NCI-H187 (cell line): ENCODE data around the gene SMARCE1.
"Not testable (repeated sequence)": the region's sequence is repeated elsewhere in the genome, so short reads cannot be mapped to it uniquely, and the experiment has no call there.

ENCODE experiments used
- DNase-seq, 2 experiments: peaks; one replicate each; lab custom pipeline; 2025; lab: John Stamatoyannopoulos, UW

Gene SMARCE1

DNA sequence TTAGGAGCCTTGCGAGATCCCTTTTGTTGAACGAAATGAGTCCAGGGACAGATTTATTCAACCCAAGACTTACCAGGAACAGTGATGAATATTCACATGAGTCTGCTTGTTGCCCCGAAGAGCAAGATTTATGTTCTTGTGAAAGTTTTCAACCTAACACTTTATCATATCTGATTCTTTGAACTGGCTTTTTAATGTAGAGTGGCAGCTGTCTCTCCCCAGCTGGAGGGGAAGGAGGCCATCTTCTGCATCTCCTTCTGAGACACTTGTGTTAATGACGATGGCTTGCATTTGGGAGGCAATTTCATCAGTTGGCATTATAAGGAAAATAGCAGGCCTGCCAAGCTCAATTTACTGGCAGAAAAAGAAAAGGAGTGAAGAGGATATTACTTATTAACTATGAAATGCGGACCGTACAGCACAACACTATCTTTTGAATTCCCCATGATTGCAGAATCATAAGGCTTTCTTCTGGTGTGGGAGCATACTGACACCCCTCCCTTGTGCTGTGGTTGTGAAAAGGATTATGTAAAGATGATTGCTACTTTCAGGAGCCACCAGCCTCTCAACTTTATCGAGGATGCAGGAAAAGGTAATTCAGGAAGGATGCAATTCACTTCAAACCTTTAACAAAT, 35.7 kb downstream of the SMARCE1 start:
- no peak for DNase-seq

GRCh38 chr17:40610359-40610758, 37.3 kb downstream of the SMARCE1 start:
- no peak for DNase-seq

DNA sequence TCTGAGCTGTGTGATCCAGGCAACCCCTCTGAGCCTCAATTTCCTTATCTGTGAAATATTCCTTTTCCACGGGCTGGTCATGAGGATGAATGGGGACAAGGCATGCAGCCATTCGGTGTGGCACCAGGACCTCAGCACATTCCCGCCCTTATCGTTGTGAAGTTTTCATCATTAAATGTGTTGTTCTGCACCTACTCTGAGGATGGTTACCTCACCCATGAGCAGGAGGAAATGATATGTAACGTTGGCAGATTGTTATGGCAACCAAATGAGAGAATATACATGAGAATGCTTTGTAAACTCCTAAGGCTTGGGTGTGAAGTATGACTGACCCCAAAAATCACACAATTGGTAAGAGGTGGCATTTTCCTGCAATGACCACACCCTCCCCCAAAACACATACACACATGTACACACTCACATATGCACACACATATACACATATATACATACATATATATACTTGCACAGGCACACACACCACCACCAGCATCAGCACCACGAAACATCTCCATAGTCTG, 39.5 kb downstream of the SMARCE1 start:
- DNase-seq, result no peak

- no peak for DNase-seq
Measured at GRCh38 chr17:40607641-40608040, 40.0 kb downstream of the SMARCE1 start.

GRCh38 chr17:40606548-40607353, 40.9 kb downstream of the SMARCE1 start:
- DNase-seq, result no peak

DNA sequence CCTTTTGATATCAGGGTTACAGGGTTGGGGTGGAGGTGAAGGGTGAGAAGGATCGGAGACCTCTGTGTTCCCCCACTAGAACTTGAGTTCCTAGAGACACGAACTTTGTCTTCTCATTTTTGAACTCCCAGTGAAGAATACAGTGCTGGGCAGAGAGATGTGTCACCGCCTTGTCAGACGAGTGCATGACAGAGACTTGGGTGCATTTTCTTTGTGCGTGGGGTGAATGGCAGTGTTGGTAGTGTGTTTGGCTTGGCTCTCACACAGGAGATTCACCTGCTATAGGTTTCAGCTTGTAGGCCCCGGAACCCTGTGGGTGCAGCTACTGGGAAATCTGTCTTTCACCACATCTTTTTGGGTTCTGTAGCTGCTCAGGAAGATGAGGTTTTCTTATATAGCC, 42.3 kb downstream of the SMARCE1 start:
- no peak for DNase-seq

- no peak for DNase-seq
Measured at GRCh38 chr17:40604327-40605080, 43.1 kb downstream of the SMARCE1 start.

GRCh38 chr17:40602445-40603443, 44.9 kb downstream of the SMARCE1 start:
- DNase-seq, result no peak

GRCh38 chr17:40600486-40601046, 47.1 kb downstream of the SMARCE1 start:
- DNase-seq, result no peak

DNA sequence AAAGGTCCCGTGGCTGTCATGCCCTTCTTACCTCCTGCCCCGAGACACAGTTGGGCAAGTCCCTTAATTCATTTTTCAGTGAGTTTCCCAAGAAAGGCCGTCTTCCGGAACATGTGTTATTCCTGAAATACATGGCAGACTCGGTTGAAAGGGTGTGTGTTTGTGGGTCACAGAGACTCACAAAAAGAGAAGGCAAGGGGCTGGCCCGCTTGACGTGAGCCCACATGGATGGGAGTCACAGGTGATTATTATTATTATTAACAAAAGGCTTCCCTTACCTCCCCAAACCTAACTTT, 48.2 kb downstream of the SMARCE1 start:
- no peak for DNase-seq

- no peak for DNase-seq
Measured at GRCh38 chr17:40598619-40599467, 48.8 kb downstream of the SMARCE1 start.

- DNase-seq, result no peak
Measured at GRCh38 chr17:40598301-40598618, 49.4 kb downstream of the SMARCE1 start.

- no peak for DNase-seq
Measured at GRCh38 chr17:40597556-40598300, 49.9 kb downstream of the SMARCE1 start.

GRCh38 chr17:40597156-40597555, 50.5 kb downstream of the SMARCE1 start:
- no peak for DNase-seq

DNA sequence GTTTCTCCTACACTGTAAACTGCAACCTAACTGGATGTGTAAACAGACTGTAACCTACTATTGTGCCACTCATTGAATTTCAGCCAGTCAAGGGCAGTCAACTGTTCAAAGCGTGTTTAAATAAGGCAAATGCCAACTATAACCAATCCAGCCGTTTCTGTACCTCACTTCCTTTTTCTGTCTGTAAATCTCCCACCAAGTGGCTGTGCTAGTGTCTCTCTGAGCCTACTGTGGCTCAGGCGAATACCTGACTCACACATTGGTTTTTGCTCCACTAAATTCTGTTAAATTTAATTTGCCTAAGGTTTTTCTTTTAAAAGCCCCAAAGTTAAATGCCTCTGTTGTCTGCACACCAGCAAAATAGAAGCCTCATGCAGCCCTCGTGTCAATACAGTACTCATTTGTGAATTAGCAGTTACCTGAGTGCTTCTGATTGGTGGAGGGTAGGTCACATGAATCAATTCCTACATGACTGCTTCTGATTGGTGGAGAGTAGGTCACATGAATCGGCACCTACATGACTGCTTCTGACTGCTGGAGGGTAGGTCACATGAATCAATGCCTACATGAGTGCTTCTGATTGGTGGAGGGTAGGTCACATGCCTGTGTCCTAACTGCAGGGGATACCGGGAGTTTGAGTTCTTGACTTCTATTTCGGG, 51.2 kb downstream of the SMARCE1 start:
- DNase-seq, result no peak

GRCh38 chr17:40590742-40591141, 56.9 kb downstream of the SMARCE1 start:
- no peak for DNase-seq

GRCh38 chr17:40588552-40588951, 59.1 kb downstream of the SMARCE1 start:
- DNase-seq, result no peak

DNA sequence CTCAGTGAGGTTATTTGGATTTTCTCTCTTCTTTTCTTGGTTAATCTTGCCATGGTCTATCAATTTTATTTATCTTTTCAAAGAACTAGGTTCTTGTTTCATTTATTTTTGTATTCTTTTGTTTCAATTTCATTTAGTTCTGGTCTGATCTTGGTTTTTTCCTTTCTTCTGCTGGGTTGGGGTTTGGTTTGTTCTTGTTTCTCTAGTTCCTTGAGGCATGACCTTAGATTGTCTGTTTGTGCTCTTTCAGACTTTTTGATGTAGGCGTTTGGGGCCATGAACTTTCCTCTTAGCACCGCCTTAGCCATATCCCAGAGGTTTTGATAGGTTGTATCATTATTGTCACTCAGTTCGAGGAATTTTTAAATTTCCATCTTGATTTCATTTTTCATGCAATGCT, 61.4 kb downstream of the SMARCE1 start:
- DNase-seq, result not testable (repeated sequence)

- DNase-seq, result not testable (repeated sequence)
Measured at GRCh38 chr17:40584950-40585349, 62.7 kb downstream of the SMARCE1 start.
